RWPE2 (cell line): ENCODE results near the gene NEUROD6.

ENCODE experiments used
- ATAC-seq: fragments of 200-7000 bp; cut with Tn5 transposase; 3 replicates; pipeline ENCODE4 v1.9.1; 2021; ENCODE audit warnings: low read depth
- DNase-seq: peaks from one replicate; pipeline ENCODE4 v3.0.0-alpha.2; 2020; ENCODE audit warnings: low spot score
- H3K27ac ChIP-seq: fragments of 450-650 bp; 2 replicates; pipeline ENCODE4 v1.5.1; 2017; ENCODE audit warnings: mild to moderate bottlenecking; ENCODE audit not compliant: poor library complexity, severe bottlenecking
- H3K27me3 ChIP-seq: fragments of 250-450 bp; sonication (Bioruptor Pico); 2 replicates; pipeline ENCODE4 v1.5.1; 2021; ENCODE audit warnings: mild to moderate bottlenecking, moderate library complexity; ENCODE audit not compliant: insufficient read depth, poor library complexity, severe bottlenecking
- H3K36me3 ChIP-seq: fragments of 250-450 bp; sonication (Bioruptor Pico); 2 replicates; pipeline ENCODE4 v1.5.1; 2020; ENCODE audit warnings: low read depth, mild to moderate bottlenecking, moderate library complexity
- H3K4me1 ChIP-seq: fragments of 250-450 bp; sonication (Bioruptor Pico); 2 replicates; pipeline ENCODE4 v1.5.1; 2021; ENCODE audit warnings: mild to moderate bottlenecking, moderate library complexity; ENCODE audit not compliant: insufficient read depth, poor library complexity, severe bottlenecking
- H3K4me3 ChIP-seq: fragments of 250-450 bp; sonication (Bioruptor Pico); 2 replicates; pipeline ENCODE4 v1.5.1; 2021; ENCODE audit warnings: mild to moderate bottlenecking, moderate library complexity; ENCODE audit not compliant: severe bottlenecking
- H3K9me3 ChIP-seq: fragments of 250-450 bp; sonication (Bioruptor Pico); 2 replicates; pipeline ENCODE4 v1.5.1; 2021; ENCODE audit warnings: mild to moderate bottlenecking, moderate library complexity; ENCODE audit not compliant: severe bottlenecking
- CTCF ChIP-seq: fragments of 450-650 bp; IDR thresholded peaks from one replicate; pipeline ENCODE4 v1.5.1; 2017; ENCODE audit warnings: mild to moderate bottlenecking, moderate library complexity; ENCODE audit not compliant: poor library complexity, severe bottlenecking

Gene NEUROD6

GRCh38 chr7:31372231-31372959 is 31.9 kb upstream of the NEUROD6 start:
- no peak for TF ChIP-seq CTCF
- DNase-seq, result no peak
- Histone ChIP-seq H3K9me3 (no peaks in the 10 kb centered on the region), H3K4me1 (no peaks in the 10 kb centered on the region), H3K4me3 (no peak overlapping the region), H3K36me3 (no peaks in the 10 kb centered on the region), H3K27me3 (no peaks in the 10 kb centered on the region), H3K27ac (no peak overlapping the region)
- ATAC-seq, result no peak

- ATAC-seq, result no peak
- DNase-seq, result no peak
These were observed 31.1 kb upstream of the NEUROD6 start for GRCh38 chr7:31371621-31372020.

GRCh38 chr7:31370609-31371008 is 30.1 kb upstream of the NEUROD6 start:
- DNase-seq, result no peak
- H3K27ac ChIP-seq, result no peak overlapping the region
- H3K36me3 ChIP-seq, result no peaks in the 10 kb centered on the region
- H3K27me3 ChIP-seq, result no peaks in the 10 kb centered on the region
- no peaks in the 10 kb centered on the region for H3K9me3 ChIP-seq
- no peak for ATAC-seq
- no peak for TF ChIP-seq CTCF
- H3K4me1 ChIP-seq, result no peaks in the 10 kb centered on the region
- no peak overlapping the region for H3K4me3 ChIP-seq

More at GRCh38 chr7:31371621-31372020, 31.1 kb upstream of the NEUROD6 start:
- Histone ChIP-seq H3K4me3 (no peak overlapping the region), H3K4me1 (no peaks in the 10 kb centered on the region), H3K27me3 (no peaks in the 10 kb centered on the region), H3K9me3 (no peaks in the 10 kb centered on the region), H3K36me3 (no peaks in the 10 kb centered on the region), H3K27ac (no peak overlapping the region)
- no peak for TF ChIP-seq CTCF

- Histone ChIP-seq H3K4me3 (no peak overlapping the region), H3K27me3 (no peaks in the 10 kb centered on the region), H3K36me3 (no peaks in the 10 kb centered on the region), H3K27ac (no peak overlapping the region), H3K4me1 (no peaks in the 10 kb centered on the region), H3K9me3 (no peaks in the 10 kb centered on the region)
- DNase-seq (no peak), ATAC-seq (no peak)
- TF ChIP-seq CTCF, result no peak
These were observed 28.1 kb upstream of the NEUROD6 start for GRCh38 chr7:31368620-31369019.

- DNase-seq (no peak), ATAC-seq (no peak)
- Histone ChIP-seq H3K4me3 (no peak overlapping the region), H3K9me3 (no peaks in the 10 kb centered on the region), H3K36me3 (no peaks in the 10 kb centered on the region), H3K27me3 (no peaks in the 10 kb centered on the region), H3K27ac (no peak overlapping the region), H3K4me1 (no peaks in the 10 kb centered on the region)
- TF ChIP-seq CTCF, result no peak
These were observed 23.0 kb upstream of the NEUROD6 start for GRCh38 chr7:31363496-31363895.
